Measurements from ENCODE around the gene PCK2.

Gene PCK2

DNA sequence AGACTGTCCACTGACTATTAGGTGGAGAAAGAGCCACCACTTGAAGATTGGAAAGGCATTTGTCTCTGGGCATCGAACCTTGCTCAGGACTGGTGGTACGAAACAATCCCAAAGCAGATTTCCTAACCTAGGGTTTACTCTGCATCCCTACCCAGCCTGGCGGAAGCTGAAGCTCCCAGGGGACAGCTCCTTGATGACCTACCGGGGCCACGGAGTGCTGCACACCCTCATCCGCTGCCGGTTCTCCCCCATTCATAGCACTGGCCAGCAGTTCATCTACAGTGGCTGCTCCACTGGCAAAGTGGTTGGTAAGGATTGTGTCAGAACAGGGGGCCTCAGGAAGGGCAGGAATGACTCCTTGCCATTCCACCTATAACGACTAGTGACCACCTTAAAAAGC lies 27.1 kb downstream of the PCK2 start:
- no peak for DNase-seq

DNA sequence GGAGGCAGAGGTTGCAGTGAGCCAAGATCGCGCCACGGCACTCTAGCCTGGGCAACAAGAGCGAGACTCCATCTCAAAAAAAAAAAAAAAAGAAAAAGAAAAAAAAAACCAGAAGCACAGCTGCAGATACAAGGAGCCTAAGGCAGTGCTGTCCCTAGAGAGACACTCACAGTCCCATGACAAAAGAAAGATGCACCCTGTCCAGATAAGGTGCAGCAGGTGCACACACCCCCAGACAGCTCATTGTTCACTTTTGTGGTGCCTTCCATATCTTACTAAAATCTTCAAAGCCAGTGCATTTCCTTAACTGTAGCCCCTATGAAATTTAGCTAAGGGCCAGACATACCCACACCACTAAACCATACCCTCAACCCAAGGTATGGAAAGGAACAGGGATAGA lies 28.3 kb downstream of the PCK2 start:
- no peak for DNase-seq

DNA sequence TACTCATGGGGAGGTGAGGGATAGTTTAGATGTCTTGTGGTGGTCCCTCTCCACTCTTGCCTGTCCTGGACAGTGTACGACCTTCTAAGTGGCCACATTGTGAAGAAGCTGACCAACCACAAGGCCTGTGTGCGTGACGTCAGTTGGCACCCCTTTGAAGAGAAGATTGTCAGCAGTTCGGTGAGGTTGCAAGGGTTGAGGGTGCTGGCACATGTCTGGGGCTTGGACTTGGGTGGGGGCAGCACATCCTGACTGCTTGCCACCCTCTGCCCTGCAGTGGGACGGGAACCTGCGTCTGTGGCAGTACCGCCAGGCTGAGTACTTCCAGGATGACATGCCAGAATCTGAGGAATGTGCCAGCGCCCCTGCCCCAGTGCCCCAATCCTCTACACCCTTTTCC lies 28.8 kb downstream of the PCK2 start:
- DNase-seq: no peak

DNA sequence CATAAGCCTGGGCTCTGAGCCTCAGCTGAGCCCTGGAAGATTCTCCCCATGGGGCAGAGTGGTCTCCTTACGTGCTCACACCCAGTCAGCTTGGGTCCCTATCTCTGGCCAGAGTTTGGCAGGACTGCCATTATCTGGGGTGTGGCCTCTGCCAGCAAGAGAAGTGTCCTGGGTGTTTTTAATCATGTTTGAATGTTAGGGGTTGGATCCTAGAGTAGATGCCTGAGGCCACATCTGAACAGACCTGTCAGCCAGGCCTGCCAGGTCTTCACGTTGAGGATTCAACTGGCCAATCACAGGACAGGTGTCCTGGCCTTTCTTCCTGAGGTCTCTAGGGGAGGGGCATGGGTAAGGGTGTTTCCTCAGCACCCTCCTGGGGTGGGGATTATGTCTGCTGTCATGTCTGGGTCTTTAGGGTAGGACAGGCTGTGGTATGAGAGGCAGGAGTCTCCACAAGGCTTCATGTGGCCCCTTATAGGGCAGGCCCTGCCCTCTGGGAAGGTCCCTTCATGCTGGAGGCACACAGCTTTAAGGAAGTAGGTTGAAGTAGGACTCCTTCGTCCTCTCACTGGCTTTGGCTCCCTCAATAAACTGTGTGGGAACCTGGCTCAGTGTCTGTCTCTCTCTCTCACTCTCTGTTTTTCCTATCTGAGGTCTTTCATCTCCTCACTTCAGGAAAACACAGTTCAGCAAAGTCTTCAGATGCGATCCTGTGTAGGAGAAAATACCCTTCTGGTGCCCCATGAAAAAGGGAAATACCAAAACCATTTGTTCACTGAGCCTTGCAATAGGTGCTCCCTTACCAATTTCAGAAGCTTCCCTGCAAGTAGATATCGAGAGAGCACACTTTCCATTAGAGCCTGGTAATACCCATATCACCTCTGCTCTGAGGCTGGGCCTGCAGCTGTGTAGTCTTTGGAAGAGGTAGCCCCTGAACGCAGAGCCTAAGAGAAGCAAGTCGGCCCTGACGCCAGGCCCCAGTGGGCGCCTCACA lies 29.6 kb downstream of the PCK2 start:
- DNase-seq: no peak

DNA sequence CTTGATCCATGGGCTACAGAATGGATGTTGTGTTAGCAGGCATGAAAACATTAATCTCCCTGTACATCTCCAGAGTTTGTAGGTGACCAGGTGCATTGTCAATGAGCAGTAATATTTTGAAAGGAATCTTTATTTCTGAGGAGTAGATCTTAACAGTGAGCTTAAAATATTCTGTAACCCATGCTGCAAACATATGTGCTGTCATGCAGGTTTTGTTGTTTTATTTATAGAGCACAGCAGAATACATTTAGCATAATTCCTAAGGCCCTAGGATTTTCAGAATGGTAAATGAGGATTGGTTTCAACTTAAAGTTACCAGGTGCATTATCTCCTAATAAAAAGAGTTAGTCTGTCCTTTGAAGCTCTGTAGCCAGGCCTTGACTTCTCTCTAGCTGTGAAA lies 32.8 kb downstream of the PCK2 start:
- no peak for DNase-seq

DNA sequence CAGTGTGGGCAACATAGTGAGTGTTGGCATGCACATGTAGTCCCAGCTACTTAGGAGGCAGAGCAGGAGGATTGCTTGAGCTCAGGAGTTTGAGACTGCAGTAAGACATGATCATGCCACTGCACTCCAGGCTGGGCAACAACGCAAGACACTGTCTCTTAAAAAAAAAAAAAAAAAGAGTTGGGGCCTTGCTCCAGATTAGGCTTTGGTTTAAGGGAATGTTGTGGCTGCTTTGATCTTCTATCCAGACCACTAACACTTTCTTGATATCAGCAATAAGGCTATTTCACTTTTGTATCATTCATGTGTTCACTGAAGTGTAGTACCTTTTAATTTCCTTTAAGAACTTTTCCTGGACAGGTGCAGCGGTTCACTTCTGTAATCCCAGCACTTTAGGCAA lies 33.6 kb downstream of the PCK2 start:
- DNase-seq: no peak

DNA sequence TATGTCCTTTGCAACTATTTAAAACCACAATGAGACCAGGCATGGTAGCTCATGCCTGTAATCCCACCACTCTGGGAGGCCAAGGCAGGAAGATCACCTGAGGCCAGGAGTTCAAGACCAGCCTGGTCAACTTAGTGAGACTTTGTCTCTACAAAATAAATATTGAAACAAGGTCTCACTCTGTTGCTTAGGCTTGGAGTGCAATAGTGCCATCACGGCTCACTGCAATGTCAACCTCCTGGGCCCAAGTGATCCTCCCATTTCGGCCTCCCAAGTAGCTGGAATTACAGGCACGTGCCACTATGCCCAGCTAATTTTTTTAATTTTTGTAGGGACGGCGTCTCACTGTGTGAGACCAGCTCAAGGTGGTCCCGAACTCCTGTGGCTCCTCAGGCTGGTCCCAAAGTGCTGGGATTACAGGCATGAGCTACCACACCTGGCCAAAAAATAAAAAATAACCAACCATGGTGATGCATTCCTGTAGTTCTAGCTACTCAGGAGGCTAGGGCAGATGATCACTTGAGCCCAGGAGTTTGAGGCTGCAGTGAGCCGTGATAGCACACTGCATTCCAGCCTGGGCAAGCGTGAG lies 35.4 kb downstream of the PCK2 start:
- no peak for DNase-seq

DNA sequence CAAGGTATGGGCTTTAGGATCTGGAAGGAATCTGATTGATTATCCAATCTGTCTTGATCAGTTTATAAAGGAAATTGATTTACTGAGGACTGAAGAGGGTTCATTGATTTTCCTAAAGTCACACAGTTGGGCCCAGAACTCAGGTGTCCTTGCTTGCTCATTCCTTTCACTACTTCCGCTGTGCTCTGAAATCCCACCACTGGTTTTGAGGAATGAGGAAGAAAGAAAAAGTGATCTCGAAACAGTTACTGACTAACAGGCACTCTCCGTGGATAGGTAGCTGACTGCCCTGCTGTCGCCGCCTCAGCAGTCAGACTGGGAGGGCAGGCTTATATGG lies 36.2 kb downstream of the PCK2 start, which contains the start of gene FITM1:
TSS of gene FITM1 (plus strand) at position 280 of the 337 bp plus-strand sequence. CDS start 905 bp downstream, outside the sequence.
- DNase-seq: no peak

DNA sequence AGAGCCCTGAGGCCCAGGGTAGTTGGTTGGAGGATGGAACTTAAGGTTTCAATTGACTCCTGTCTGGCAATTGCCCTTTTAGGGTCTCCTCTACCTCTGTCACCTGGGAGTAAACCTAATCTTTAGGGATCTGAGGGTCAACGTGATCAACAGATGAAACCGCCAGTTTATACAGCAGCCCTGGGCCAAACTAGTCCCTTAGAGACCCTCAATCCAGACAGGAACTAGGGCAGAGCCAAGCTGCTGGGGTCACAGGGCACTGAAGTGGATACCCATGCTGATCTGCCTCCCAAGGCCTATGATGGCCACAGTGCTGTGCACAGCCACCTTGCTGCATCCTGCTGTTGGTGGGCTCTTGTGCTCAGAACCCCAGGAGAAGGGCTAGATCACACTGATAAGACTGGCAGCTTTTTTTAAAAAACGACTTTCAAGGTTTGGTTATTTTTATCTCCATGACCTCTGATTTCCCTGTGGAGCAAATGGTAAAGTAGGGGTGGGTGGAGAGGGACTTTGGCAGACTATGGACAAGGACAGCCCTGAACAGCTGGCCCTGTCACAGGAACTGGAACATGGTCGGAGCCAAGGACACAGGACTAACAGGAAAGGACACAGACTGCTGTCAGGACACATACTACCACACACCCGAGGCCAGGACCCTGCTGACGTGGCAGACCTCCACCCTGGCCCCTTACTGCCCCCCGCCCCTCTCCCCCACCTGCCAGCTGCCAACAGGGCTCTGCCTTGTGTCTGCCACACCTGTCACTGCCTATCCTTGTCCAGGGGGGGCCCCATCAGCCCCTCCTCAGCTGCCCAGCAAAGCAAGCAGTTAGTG lies 36.8 kb downstream of the PCK2 start:
- DNase-seq: no peak

DNA sequence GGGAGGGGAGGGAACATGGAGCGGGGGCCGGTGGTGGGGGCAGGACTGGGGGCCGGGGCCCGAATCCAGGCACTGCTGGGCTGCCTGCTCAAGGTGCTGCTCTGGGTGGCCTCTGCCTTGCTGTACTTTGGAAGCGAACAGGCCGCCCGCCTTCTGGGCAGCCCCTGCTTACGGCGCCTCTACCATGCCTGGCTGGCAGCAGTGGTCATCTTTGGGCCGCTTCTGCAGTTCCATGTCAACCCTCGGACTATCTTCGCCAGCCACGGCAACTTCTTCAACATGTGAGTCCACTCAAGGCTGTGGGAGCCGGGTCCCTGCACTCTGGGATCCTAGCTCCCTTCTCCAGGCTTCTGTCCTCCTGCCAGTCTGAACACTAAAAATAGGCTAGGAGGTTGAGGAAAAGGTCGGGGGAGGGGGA lies 37.4 kb downstream of the PCK2 start:
- DNase-seq: no peak

DNA sequence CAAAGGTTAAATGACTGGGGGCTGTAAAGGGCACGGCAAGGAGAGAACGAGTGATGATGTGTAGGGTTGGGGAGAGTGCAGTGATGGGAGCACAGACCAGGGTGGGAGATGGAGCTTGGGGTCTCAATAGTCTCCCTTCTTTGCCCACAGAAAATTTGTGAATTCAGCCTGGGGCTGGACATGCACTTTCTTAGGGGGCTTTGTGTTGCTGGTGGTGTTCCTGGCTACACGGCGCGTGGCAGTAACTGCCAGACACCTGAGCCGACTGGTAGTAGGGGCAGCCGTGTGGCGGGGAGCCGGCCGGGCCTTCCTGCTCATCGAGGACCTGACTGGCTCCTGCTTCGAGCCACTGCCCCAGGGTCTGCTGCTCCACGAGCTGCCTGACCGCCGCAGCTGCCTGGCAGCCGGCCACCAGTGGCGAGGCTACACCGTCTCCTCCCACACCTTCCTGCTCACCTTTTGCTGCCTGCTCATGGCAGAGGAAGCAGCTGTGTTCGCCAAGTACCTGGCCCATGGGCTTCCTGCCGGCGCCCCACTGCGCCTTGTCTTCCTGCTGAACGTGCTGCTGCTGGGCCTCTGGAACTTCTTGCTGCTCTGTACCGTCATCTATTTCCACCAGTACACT lies 38.1 kb downstream of the PCK2 start:
- no peak for DNase-seq

DNA sequence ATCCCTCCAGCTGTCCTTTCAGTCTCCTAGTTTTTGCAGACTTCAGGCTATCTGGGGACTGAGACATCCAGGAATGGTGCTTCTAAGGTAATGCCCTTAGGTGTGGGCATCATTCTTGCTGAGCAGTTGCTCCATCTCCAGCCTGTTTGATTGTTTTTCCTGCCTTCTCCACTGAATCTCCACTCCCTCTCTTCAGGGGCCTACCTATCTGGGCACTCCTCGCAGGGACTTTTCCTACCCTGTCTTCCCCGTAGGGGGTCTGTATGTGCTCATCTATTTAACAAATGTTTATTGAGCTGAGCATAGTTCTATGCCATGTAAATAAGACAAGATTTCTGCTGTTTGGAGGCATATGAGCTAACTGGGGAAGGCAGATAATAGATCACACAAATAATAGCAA lies 38.9 kb downstream of the PCK2 start:
- no peak for DNase-seq

DNA sequence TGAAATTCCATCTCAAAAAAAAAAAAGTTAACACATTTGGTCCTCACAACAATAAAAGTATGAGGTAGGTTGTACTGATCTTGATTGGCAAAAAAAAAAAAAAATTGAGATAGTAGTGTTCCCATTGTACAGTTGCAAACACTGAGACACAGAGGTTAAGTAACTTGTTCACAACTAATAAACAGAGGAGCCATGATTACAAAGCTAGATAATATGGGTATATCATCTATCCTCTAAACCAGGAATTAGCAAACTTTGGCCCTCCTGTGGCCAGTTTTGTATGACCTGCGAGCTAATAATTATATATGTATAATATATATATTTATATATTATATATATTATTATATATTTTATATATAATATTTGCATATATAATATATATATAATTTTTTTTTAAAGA lies 39.6 kb downstream of the PCK2 start:
- no peak for DNase-seq

DNA sequence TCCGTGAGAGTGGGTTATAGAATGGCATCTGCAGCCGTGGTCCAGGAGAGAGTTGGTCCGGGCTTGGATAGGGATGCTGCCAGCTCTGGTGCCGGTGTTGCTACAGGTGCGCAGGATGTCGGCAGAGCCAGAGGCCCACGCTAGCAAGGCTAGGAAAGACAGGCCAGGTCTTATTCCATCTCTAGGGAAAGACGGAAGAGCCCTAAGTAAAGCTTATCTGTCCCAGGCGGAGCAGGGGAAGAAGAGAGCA lies 41.4 kb downstream of the PCK2 start:
- DNase-seq: no peak

DNA sequence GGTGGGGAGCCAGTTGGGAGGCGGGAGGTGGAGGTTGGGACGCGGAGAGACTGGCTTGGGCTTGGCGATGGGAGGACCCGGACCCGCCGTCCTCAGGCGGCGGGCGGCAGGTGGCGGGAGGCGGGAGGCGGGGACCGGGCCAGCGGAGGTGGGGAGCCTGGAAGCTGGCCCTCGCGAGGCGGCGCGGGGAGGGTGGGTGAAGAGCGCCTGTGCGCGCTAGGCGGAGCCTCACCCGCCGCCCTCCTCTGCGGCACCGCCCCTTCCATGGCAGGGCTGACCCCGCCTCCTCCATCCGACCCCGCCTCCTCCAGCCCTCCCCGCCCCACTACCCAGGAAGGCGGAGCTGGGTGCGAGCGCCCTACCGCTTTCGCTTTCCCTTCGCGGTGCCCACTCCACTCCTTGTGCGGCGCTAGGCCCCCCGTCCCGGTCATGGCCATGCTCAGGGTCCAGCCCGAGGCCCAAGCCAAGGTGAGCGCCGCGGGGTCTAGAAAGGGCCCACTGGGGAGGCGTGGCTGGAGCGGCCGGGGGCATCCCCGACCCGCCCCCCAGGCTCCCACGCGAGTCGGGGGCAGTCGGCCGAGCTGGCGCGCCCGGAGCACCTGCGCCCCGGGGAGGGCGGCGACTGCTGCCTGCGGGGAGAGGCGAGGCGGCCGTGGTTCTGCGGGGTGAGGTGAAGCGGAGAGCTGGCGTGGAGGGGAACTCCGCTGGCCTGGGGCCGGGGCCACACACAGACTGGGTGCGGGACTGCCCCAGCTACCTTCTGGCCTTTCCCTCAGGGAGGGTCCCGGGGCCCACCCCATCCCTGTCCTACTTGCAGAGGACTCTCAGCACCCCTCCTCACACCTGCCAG lies 41.9 kb downstream of the PCK2 start, which contains the start of gene PSME1:
TSS of gene PSME1 (plus strand) at position 361 of the 850 bp plus-strand sequence. CDS start at position 430, 69 bp downstream.
- DNase-seq: peak; percentile 95

DNA sequence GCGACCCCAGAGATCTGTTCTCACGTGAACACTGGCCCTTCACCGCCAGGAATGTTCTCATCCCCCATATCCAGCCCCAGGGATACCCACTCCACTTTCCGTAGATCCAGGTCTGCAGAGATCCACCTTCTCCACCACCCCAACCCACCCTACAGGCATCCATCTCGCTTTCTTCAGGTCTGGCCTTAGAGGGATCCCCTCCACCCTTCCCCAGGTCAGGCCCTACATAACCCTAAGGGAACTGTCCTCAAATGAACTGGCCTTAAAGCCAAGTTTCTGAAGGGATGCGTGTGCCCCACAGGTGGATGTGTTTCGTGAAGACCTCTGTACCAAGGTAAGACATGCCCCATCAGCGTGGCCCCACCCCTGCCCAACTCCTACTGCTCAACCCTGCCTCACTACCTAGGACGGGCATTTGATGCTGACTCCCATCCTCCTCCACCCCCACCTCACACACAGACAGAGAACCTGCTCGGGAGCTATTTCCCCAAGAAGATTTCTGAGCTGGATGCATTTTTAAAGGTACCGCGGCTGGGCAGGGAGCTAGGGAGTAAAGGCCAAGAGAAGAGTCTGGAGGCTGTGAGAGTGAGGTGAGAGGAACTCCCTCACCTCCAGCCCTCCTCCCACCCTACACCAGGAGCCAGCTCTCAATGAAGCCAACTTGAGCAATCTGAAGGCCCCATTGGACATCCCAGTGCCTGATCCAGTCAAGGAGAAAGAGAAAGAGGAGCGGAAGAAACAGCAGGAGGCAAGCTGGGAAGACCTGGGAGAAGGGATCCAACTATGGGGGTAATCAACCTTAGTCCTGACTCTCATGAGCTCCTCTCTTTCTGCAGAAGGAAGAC lies 42.8 kb downstream of the PCK2 start:
- DNase-seq: no peak

DNA sequence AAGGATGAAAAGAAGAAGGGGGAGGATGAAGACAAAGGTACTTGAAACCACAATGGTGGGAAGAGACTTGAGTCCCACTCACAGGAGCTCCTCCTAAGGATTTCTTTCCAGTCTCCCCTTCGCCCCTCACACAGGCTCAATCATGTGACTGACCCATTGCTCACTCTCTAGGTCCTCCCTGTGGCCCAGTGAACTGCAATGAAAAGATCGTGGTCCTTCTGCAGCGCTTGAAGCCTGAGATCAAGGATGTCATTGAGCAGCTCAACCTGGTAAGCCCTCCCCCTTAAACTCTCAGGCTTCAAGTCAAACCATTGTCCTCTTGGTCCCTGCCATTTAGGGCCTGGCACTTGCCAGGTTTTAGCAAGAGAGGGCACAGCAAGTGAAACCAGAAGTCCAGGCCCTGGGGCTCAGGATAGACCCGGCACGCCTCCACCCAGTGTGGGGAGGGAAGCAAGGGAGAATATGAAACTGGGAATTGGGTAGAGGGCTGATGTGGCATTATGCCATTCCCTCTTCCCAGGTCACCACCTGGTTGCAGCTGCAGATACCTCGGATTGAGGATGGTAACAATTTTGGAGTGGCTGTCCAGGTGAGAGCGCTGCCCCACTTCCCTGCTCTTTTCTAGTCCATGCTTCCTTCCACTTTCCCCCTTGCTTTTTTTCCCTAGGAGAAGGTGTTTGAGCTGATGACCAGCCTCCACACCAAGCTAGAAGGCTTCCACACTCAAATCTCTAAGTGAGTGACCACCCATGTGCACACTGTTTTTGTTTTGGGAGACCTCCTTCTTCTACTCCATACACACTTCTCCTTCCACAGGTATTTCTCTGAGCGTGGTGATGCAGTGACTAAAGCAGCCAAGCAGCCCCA lies 43.7 kb downstream of the PCK2 start:
- no peak for DNase-seq

DNA sequence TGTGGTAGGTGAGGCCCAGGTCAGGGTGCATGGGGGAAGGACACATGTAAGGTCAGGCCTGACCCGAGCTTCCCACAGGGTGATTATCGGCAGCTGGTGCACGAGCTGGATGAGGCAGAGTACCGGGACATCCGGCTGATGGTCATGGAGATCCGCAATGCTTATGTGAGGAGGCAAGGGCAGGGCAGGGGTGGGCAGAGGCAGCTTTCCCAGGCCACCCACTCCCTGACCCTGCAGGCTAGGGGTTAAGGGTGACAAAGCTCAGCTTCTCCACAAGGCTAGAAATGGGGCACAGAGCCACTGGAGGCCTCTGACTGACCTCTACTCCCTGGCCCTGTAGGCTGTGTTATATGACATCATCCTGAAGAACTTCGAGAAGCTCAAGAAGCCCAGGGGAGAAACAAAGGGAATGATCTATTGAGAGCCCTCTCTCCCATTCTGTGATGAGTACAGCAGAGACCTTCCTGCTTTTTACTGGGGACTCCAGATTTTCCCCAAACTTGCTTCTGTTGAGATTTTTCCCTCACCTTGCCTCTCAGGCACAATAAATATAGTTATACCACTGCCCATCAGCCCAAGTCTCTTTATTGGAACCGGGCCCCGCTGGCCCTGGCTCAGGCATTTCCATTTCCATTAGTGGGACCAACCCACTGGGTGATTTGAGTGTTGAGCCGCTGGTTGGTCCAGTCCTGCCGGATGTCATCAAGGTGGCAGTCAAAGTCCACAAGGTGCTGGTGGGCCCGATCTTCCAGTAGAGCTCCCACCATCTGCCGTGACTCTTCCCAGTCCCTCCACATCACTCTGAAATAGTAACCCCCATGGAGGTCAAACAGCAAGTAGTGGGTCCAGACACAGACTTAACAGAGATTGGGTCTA lies 44.5 kb downstream of the PCK2 start:
- no peak for DNase-seq

DNA sequence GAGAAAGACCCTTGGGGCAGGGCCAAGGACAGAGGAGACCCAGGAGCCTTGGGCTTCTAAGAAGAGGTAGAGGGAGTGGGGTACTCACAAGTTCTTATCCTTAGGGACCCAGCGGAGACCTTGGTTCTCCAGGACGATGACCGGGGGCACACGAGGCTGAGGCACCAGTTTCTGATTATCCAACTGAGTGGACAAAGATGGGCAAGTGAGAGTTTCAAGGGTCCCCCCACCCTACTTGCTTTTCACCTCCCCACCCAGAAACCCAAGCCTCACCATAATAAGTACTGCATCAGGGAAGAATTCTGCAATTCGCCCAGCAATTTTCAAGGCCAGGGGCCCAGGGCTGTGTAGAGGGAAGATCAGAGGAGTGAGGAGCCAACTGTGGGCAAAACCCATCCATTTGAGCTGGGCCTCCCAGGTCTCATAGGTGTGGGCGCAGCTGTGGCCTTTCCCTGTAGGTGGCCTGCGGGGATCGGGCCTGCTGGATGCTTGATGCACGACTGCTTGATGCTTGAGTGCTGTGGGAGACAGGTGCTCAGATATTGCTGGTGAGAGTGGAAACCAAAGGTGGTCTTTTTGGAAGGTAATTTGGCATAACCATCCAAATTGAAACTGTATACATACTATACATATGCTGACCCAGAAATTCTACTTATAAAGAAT lies 45.3 kb downstream of the PCK2 start:
- DNase-seq: no peak

All from activated CD8-positive, alpha-beta memory T cell treated with anti-CD3 and anti-CD28 coated beads, Interleukin-2, amount 50 U/mL, for 4 hours (primary cell).